ENCODE results near the gene LRRC58.

GRCh38 chr3:120350401-120350941, 1.3 kb upstream of the LRRC58 start:
- no peak for TF ChIP-seq POLR2A (IDR thresholded peaks at IDR 0.05; ENCODE audit: low read depth, low read length)
- no peak for TF ChIP-seq POLR2AphosphoS5 (IDR thresholded peaks at IDR 0.05; ENCODE audit: low read depth, low read length)
- TF ChIP-seq SPI1 (IDR thresholded peaks at IDR 0.05; ENCODE audit: low read depth, low read length): no peak
- no peak for TF ChIP-seq TAF1 (IDR thresholded peaks at IDR 0.05; ENCODE audit: low read depth, low read length)
